Esophagus squamous epithelium (tissue), 4 donors: ENCODE measurements around the gene RANGAP1.

Experiments
- POLR2A ChIP-seq, 4 donors: fragments of 450-650 bp; IDR thresholded peaks; one replicate each; pipeline ENCODE4 v1.6.1; 2017; ENCODE audit warnings: antibody characterized with exemption in 4 of 4, mild to moderate bottlenecking in 4 of 4, moderate library complexity in 3 of 4
- TF ChIP-seq, protein P1 (sequence below), 6 experiments: fragments of 450-650 bp in 4 of 6; fragments of 200-600 bp in 2 of 6; sonication (generic) in 2 of 6; IDR thresholded peaks; one replicate each; pipeline ENCODE4 v1.5.1; 2016 to 2019; ENCODE audit warnings: antibody characterized with exemption in 6 of 6, mild to moderate bottlenecking in 4 of 6, moderate library complexity in 4 of 6

- no peak for TF ChIP-seq POLR2A (IDR thresholded peaks at IDR 0.05)
- TF ChIP-seq, protein P1, sequence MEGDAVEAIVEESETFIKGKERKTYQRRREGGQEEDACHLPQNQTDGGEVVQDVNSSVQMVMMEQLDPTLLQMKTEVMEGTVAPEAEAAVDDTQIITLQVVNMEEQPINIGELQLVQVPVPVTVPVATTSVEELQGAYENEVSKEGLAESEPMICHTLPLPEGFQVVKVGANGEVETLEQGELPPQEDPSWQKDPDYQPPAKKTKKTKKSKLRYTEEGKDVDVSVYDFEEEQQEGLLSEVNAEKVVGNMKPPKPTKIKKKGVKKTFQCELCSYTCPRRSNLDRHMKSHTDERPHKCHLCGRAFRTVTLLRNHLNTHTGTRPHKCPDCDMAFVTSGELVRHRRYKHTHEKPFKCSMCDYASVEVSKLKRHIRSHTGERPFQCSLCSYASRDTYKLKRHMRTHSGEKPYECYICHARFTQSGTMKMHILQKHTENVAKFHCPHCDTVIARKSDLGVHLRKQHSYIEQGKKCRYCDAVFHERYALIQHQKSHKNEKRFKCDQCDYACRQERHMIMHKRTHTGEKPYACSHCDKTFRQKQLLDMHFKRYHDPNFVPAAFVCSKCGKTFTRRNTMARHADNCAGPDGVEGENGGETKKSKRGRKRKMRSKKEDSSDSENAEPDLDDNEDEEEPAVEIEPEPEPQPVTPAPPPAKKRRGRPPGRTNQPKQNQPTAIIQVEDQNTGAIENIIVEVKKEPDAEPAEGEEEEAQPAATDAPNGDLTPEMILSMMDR (IDR thresholded peaks at IDR 0.05) = no peak
Observed at GRCh38 chr22:41231369-41231768, 54.6 kb downstream of the RANGAP1 start.
